IMR-90 (cell line): ENCODE results near the gene MYH6. TPM values are rescaled to one million over a fixed set of nuclear protein-coding genes. Genes with fewer than 3 reads are reported as not detected.

Experiments used
- ATAC-seq: fragments of 200-7000 bp; cut with Tn5 transposase; 2 replicates; pipeline ENCODE4 v1.9.1; 2020; ENCODE audit warnings: low read depth, mild to moderate bottlenecking, moderate library complexity
- BruUV-seq: library from RNA; stranded (reverse); fragments of 400-500 nt; replicated peaks from 2 replicates; lab custom pipeline; 2021; lab: Mats Ljungman, UMichigan
- CTCF ChIA-PET: fragments of 300-600 bp; formaldehyde crosslinking; extraction: SDS; loops from one replicate; lab custom pipeline; 2021; ENCODE audit warnings: antibody characterized with exemption; lab: Yijun Ruan, JAX
- POLR2A ChIA-PET: fragments of 300-600 bp; sonication (Branson Sonifier 250); formaldehyde crosslinking; loops from one replicate; lab custom pipeline; 2022; ENCODE audit warnings: antibody characterized with exemption; ENCODE audit not compliant: unreplicated experiment; lab: Charles Lee
- DNase-seq: peaks from one replicate; pipeline ENCODE4 v3.0.0; 2013
- H2AFZ ChIP-seq: replicated peaks from 2 replicates; pipeline ENCODE3; 2013; ENCODE audit warnings: low read length, mild to moderate bottlenecking; ENCODE audit not compliant: poor library complexity
- H2AK5ac ChIP-seq: 2 replicates; pipeline ENCODE4 v1.6.1; 2013; ENCODE audit warnings: low read depth, low read length, inconsistent platforms
- H2AK9ac ChIP-seq: replicated peaks from 2 replicates; pipeline ENCODE3; 2013; ENCODE audit warnings: mild to moderate bottlenecking, low read depth, low read length, moderate library complexity; ENCODE audit not compliant: poor library complexity
- H2BK120ac ChIP-seq: 2 replicates; pipeline ENCODE4 v1.6.1; 2013; ENCODE audit warnings: low read depth, low read length, inconsistent platforms
- H2BK15ac ChIP-seq: 3 replicates; pipeline ENCODE4 v1.6.1; 2013; ENCODE audit warnings: low read depth, low read length, inconsistent platforms
- H2BK20ac ChIP-seq: 2 replicates; pipeline ENCODE4 v1.6.1; 2013; ENCODE audit warnings: low read depth, mild to moderate bottlenecking, inconsistent platforms, low read length, moderate library complexity
- H2BK5ac ChIP-seq: 2 replicates; pipeline ENCODE4 v1.6.1; 2013; ENCODE audit warnings: mild to moderate bottlenecking, low read depth, low read length, inconsistent platforms; ENCODE audit not compliant: poor library complexity, severe bottlenecking
- H3K14ac ChIP-seq: replicated peaks from 2 replicates; pipeline ENCODE4 v1.6.1; 2013; ENCODE audit warnings: low read depth, low read length, inconsistent platforms
- H3K18ac ChIP-seq: 2 replicates; pipeline ENCODE4 v1.6.1; 2013; ENCODE audit warnings: low read depth, low read length, control low read depth
- H3K23ac ChIP-seq: 2 replicates; pipeline ENCODE4 v1.6.1; 2013; ENCODE audit warnings: low read depth, low read length, inconsistent platforms
- H3K27ac ChIP-seq: 2 replicates; pipeline ENCODE4 v1.5.1; 2013; ENCODE audit warnings: mild to moderate bottlenecking, control low read depth, low read length; ENCODE audit not compliant: insufficient read depth
- H3K27me3 ChIP-seq: 2 replicates; pipeline ENCODE4 v1.6.1; 2013; ENCODE audit warnings: low read length; ENCODE audit not compliant: control insufficient read depth, insufficient read depth
- H3K36me3 ChIP-seq: 2 replicates; pipeline ENCODE4 v1.6.1; 2013; ENCODE audit warnings: low read length, mixed read lengths; ENCODE audit not compliant: control insufficient read depth, insufficient read depth
- H3K4ac ChIP-seq: 2 replicates; pipeline ENCODE4 v1.6.1; 2013; ENCODE audit warnings: low read depth, low read length, inconsistent platforms
- H3K4me1 ChIP-seq: 2 replicates; pipeline ENCODE4 v1.6.1; 2013; ENCODE audit warnings: low read length, mixed read lengths; ENCODE audit not compliant: control insufficient read depth, insufficient read depth
- H3K4me2 ChIP-seq: 2 replicates; pipeline ENCODE4 v1.6.1; 2013; ENCODE audit warnings: low read depth, mild to moderate bottlenecking, control low read depth, low read length, moderate library complexity
- H3K4me3 ChIP-seq: 2 replicates; pipeline ENCODE4 v1.5.1; 2013; ENCODE audit warnings: low read depth, mild to moderate bottlenecking, control low read depth, low read length, moderate library complexity; ENCODE audit not compliant: insufficient read depth
- H3K56ac ChIP-seq: 2 replicates; pipeline ENCODE4 v1.6.1; 2013; ENCODE audit warnings: low read length, inconsistent platforms; ENCODE audit not compliant: insufficient read depth; ENCODE audit errors: extremely low read depth
- H3K79me1 ChIP-seq, 2 experiments: 2 replicates each; pipeline ENCODE4 v1.6.1; 2013; ENCODE audit warnings: low read length in 2 of 2, inconsistent platforms in 1 of 2, low read depth in 1 of 2
- H3K9ac ChIP-seq: 2 replicates; pipeline ENCODE4 v1.6.1; 2013; ENCODE audit warnings: low read depth, low read length, control low read depth
- H3K9me1 ChIP-seq: 2 replicates; pipeline ENCODE4 v1.6.1; 2013; ENCODE audit warnings: low read length, inconsistent platforms; ENCODE audit not compliant: insufficient read depth
- H3K9me3 ChIP-seq: 2 replicates; pipeline ENCODE4 v1.6.1; 2013; ENCODE audit warnings: low read length; ENCODE audit not compliant: control insufficient read depth, insufficient read depth
- H4K20me1 ChIP-seq: 2 replicates; pipeline ENCODE4 v1.6.1; 2013; ENCODE audit warnings: low read length, inconsistent platforms; ENCODE audit not compliant: insufficient read depth
- H4K5ac ChIP-seq: 2 replicates; pipeline ENCODE4 v1.6.1; 2013; ENCODE audit warnings: mild to moderate bottlenecking, low read depth, low read length, control low read depth
- H4K8ac ChIP-seq, 2 experiments: 2 replicates each; pipeline ENCODE4 v1.6.1; 2013; ENCODE audit warnings: low read depth in 2 of 2, low read length in 2 of 2, control low read depth in 1 of 2, inconsistent platforms in 1 of 2
- H4K91ac ChIP-seq: 2 replicates; pipeline ENCODE4 v1.6.1; 2013; ENCODE audit warnings: low read depth, low read length, inconsistent platforms; ENCODE audit not compliant: insufficient read depth
- BHLHE40 ChIP-seq: fragments of 150-350 bp; IDR thresholded peaks from 2 replicates; pipeline ENCODE4 v1.6.1; 2016; ENCODE audit warnings: mild to moderate bottlenecking, low read depth, low read length
- FOS ChIP-seq: fragments of 150-350 bp; IDR thresholded peaks from 2 replicates; pipeline ENCODE4 v1.6.1; 2016; ENCODE audit warnings: low read depth, low read length
- MAZ ChIP-seq: IDR thresholded peaks from 2 replicates; pipeline ENCODE4 v1.6.1; 2012; ENCODE audit warnings: low read depth, mild to moderate bottlenecking, low read length, improper control_type of control experiment, moderate library complexity, borderline replicate concordance
- MXI1 ChIP-seq: IDR thresholded peaks from 2 replicates; pipeline ENCODE4 v1.6.1; 2012; ENCODE audit warnings: low read depth, mild to moderate bottlenecking, low read length, moderate library complexity, borderline replicate concordance
- NFE2L2 ChIP-seq: fragments of 150-350 bp; IDR thresholded peaks from 2 replicates; pipeline ENCODE4 v1.6.1; 2016; ENCODE audit warnings: low read depth, mild to moderate bottlenecking, low read length
- POLR2A ChIP-seq: IDR thresholded peaks from 2 replicates; pipeline ENCODE4 v1.6.1; 2012; ENCODE audit warnings: mild to moderate bottlenecking, low read depth, low read length
- RCOR1 ChIP-seq: IDR thresholded peaks from 2 replicates; pipeline ENCODE4 v1.6.1; 2012; ENCODE audit warnings: mild to moderate bottlenecking, low read length, improper control_type of control experiment; ENCODE audit not compliant: insufficient replicate concordance
- RFX5 ChIP-seq: IDR thresholded peaks from 2 replicates; pipeline ENCODE4 v1.8.0; 2012; ENCODE audit warnings: low read depth, mild to moderate bottlenecking, low read length, moderate library complexity
- SMC3 ChIP-seq: fragments of 150-350 bp; IDR thresholded peaks from 2 replicates; pipeline ENCODE4 v1.6.1; 2016; ENCODE audit warnings: low read depth, mild to moderate bottlenecking, antibody characterized with exemption, low read length, moderate library complexity
- WGBS, 2 experiments: methylation state at CpG; one replicate each; pipeline versions ENCODE4 v1.1.5 to v1.1.7; 2013; ENCODE audit warnings: missing lambda C conversion rate in 2 of 2; ENCODE audit not compliant: insufficient read length in 1 of 2; ENCODE audit errors: extremely low coverage in 2 of 2; 5-methylcytosine and 5-hydroxymethylcytosine counted together
- dilution Hi-C: fragments of 300-500 bp; cut with HindIII; formaldehyde crosslinking; loops from one replicate; pipeline ENCODE4 v1.14.3; 2018; ENCODE audit warnings: low sequenced_read_pairs; ENCODE audit not compliant: unreplicated experiment
- in situ Hi-C: fragments of 300-500 bp; cut with MboI; formaldehyde crosslinking; loops from 3 replicates; pipeline ENCODE4 v1.14.3; 2019; ENCODE audit warnings: low sequenced_read_pairs, inconsistent platforms, mixed read lengths
- intact Hi-C: fragments of 100-400 bp; cut with micrococcal nuclease; formaldehyde crosslinking; loops from 2 replicates; pipeline ENCODE4 v1.10.0; 2022
- polyA plus RNA-seq, 3 experiments: library from polyadenylated mRNA; depleted of rRNA; stranded (reverse); fragments of >200 nt; gene quantifications; 2 replicates each; pipeline ENCODE4 v1.2.3, GENCODE V29; 2012; ENCODE audit warnings: low replicate concordance in 1 of 3
- total RNA-seq: library from RNA; depleted of rRNA; stranded (reverse); fragments of >200 nt; gene quantifications from 2 replicates; pipeline ENCODE4 v1.2.3, GENCODE V29; 2012
- TF ChIP-seq, protein P1 (sequence below): fragments of 150-350 bp; IDR thresholded peaks from 2 replicates; pipeline ENCODE4 v1.6.1; 2017; ENCODE audit warnings: mild to moderate bottlenecking, antibody characterized with exemption, low read length, low read depth
- TF ChIP-seq, protein P2 (sequence below): fragments of 150-350 bp; IDR thresholded peaks from 2 replicates; pipeline ENCODE4 v1.6.1; 2016; ENCODE audit warnings: low read depth, mild to moderate bottlenecking, low read length, moderate library complexity, borderline replicate concordance

Gene MYH6
- total and polyA plus RNA-seq, 2 of the 4 experiments (the other 2 are of a cell fraction) = not detected

DNA sequence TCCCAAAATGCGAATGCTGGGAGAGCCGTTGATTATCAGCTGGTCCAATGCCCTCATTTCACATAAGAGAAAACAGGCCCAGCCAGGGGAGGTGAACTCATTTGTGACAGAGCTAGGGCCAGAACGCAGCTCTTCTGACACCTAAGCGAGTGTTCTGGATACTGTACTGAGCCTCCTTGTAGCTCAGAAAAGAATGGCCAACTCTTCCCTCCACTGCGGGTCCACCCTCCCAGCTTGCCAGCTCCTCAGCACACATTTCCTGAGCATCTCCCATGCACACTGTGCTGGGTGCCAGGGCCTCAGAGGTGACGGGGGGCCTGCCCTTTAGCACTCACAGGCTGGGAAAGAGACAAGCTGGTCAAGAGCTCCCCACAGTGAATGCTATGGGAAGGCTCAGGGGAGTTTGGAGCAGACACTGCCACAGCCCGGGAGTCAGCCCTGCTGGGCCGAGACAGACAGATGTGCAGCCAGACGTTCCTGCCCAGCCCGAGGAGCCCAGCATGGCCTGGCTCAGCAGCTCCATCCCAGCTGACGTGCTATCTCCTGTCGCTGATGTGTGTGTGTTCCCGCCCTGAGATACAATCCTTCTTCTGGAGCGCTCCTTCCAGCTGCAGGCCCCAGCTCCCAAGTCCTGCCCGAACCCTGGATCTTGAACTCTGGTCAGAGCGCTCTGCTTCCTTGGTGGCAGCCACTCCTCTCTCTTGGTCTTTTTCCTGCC lies 27.7 kb downstream of the MYH6 start:
- Histone ChIP-seq H3K18ac (no peak overlapping the region), H3K9ac (no peak overlapping the region), H2BK120ac (no peak overlapping the region), H2BK20ac (no peak overlapping the region), H3K9me3 (no peaks in the 10 kb centered on the region), H2BK15ac (no peak overlapping the region), H2AK9ac (no peak overlapping the region), H3K4me1 (no peaks in the 10 kb centered on the region), H4K8ac (no peak overlapping the region), H3K23ac (no peak overlapping the region), H4K91ac (no peak overlapping the region), H3K9me1 (no peaks in the 10 kb centered on the region), H3K14ac (no peak overlapping the region), H3K4me2 (no peak overlapping the region), H3K4ac (no peak overlapping the region), H3K27ac (no peak overlapping the region), H2AK5ac (no peak overlapping the region), H3K27me3 (peaks cover 42% of the 10 kb centered on the region), H2BK5ac (no peak overlapping the region), H3K79me1 (no peaks in the 10 kb centered on the region), H3K36me3 (no peaks in the 10 kb centered on the region), H2AFZ (no peak overlapping the region), H4K5ac (no peak overlapping the region), H3K56ac (no peak overlapping the region), H4K20me1 (no peaks in the 10 kb centered on the region), H3K4me3 (no peak overlapping the region)
- no peak; the same call in 1 of the 2 replicates for ATAC-seq
- dilution Hi-C loops (no loop called here), intact Hi-C loops (loop anchor here (1.0 to 2.0 kb wide), 2 partner anchors 52 to 116 kb away; no protein-coding TSS in a partner anchor), in situ Hi-C loops (no loop called here)
- ChIA-PET POLR2A (interaction anchor here (1.6 kb wide), 1 partner anchor 53 kb away, joined by 5 read pairs; no protein-coding TSS in a partner anchor), CTCF (interaction anchor here (0.7 to 1.7 kb wide), 9 partner anchors 11 to 181 kb away, joined by 3 to 12 read pairs (median 4); partner anchors contain the start of gene PABPN1)
- TF ChIP-seq BHLHE40 = no peak
- TF ChIP-seq MXI1 = no peak
- no peak for TF ChIP-seq POLR2A
- TF ChIP-seq, protein P1, sequence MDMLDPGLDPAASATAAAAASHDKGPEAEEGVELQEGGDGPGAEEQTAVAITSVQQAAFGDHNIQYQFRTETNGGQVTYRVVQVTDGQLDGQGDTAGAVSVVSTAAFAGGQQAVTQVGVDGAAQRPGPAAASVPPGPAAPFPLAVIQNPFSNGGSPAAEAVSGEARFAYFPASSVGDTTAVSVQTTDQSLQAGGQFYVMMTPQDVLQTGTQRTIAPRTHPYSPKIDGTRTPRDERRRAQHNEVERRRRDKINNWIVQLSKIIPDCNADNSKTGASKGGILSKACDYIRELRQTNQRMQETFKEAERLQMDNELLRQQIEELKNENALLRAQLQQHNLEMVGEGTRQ = no peak
- no peak for TF ChIP-seq RCOR1
- TF ChIP-seq, protein P2, sequence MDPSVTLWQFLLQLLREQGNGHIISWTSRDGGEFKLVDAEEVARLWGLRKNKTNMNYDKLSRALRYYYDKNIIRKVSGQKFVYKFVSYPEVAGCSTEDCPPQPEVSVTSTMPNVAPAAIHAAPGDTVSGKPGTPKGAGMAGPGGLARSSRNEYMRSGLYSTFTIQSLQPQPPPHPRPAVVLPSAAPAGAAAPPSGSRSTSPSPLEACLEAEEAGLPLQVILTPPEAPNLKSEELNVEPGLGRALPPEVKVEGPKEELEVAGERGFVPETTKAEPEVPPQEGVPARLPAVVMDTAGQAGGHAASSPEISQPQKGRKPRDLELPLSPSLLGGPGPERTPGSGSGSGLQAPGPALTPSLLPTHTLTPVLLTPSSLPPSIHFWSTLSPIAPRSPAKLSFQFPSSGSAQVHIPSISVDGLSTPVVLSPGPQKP = no peak
- TF ChIP-seq NFE2L2 = no peak
- no peak for TF ChIP-seq SMC3
- TF ChIP-seq FOS = no peak
- TF ChIP-seq RFX5 = no peak
- TF ChIP-seq MAZ = no peak
- no peak for DNase-seq
- BruUV-seq = no TSS peak
- 44% methylated on average over 6 of the region's 16 CpGs; no CpG with 5 or more reads in 1 of the 2 experiments for WGBS, 2 experiments
